ENCODE data around the gene FZD4. TPM values are rescaled to one million over a fixed set of nuclear protein-coding genes. Genes with fewer than 3 reads are reported as not detected.

Gene FZD4
- total RNA-seq, 1 experiment from 2014 or later: 7.7 TPM

DNA sequence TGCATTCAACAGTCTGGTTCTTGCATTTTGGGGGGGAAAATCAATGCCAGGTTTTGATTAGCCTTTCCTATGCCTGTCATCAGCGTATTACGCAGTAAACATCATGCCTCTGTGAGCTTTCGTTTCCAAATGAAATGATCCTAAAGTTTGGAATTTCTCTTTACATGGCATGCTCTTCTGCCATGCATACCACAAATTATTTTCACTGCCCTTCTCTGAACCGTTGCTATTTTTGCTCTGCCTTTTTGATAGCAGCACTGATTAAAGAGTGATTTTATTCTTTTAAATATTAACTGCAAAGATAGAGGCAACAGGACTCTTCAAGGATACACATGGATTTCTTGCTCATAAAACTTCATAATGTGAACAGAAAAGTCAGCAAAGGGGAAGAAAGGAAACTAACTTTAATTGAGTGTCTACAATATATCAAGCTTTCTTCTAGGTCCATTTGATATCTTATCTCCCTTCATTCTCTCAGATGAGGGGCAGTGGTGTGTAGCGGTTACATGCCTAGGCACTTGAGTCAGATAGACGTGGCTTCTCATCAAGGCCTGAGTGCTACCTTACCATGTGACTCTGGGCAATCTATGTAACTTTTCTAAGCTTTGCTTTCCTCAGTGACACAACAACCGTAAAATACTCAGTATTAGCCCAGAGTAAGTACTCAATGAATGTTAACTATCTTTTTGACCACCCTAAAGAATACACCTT, 25.0 kb upstream of the FZD4 start (continued):
- TF ChIP-seq, protein P1, sequence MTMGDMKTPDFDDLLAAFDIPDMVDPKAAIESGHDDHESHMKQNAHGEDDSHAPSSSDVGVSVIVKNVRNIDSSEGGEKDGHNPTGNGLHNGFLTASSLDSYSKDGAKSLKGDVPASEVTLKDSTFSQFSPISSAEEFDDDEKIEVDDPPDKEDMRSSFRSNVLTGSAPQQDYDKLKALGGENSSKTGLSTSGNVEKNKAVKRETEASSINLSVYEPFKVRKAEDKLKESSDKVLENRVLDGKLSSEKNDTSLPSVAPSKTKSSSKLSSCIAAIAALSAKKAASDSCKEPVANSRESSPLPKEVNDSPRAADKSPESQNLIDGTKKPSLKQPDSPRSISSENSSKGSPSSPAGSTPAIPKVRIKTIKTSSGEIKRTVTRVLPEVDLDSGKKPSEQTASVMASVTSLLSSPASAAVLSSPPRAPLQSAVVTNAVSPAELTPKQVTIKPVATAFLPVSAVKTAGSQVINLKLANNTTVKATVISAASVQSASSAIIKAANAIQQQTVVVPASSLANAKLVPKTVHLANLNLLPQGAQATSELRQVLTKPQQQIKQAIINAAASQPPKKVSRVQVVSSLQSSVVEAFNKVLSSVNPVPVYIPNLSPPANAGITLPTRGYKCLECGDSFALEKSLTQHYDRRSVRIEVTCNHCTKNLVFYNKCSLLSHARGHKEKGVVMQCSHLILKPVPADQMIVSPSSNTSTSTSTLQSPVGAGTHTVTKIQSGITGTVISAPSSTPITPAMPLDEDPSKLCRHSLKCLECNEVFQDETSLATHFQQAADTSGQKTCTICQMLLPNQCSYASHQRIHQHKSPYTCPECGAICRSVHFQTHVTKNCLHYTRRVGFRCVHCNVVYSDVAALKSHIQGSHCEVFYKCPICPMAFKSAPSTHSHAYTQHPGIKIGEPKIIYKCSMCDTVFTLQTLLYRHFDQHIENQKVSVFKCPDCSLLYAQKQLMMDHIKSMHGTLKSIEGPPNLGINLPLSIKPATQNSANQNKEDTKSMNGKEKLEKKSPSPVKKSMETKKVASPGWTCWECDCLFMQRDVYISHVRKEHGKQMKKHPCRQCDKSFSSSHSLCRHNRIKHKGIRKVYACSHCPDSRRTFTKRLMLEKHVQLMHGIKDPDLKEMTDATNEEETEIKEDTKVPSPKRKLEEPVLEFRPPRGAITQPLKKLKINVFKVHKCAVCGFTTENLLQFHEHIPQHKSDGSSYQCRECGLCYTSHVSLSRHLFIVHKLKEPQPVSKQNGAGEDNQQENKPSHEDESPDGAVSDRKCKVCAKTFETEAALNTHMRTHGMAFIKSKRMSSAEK (CRISPR knock-in tag; IDR thresholded peaks at IDR 0.05; ENCODE audit: borderline replicate concordance): no peak
- TF ChIP-seq CBFB (CRISPR knock-in tag; IDR thresholded peaks at IDR 0.05; ENCODE audit: low read depth) (no peak), EMX1 (CRISPR knock-in tag; IDR thresholded peaks at IDR 0.05) (no peak), ZNF281 (CRISPR knock-in tag; IDR thresholded peaks at IDR 0.05) (no peak), KAT7 (CRISPR knock-in tag; IDR thresholded peaks at IDR 0.05; ENCODE audit: borderline replicate concordance) (no peak), PRRX2 (CRISPR knock-in tag; IDR thresholded peaks at IDR 0.05) (no peak), IRF1 (CRISPR knock-in tag; IDR thresholded peaks at IDR 0.05) (no peak), ZBTB21 (CRISPR knock-in tag; IDR thresholded peaks at IDR 0.05; ENCODE audit: borderline replicate concordance) (no peak)
- TF ChIP-seq, protein P2, sequence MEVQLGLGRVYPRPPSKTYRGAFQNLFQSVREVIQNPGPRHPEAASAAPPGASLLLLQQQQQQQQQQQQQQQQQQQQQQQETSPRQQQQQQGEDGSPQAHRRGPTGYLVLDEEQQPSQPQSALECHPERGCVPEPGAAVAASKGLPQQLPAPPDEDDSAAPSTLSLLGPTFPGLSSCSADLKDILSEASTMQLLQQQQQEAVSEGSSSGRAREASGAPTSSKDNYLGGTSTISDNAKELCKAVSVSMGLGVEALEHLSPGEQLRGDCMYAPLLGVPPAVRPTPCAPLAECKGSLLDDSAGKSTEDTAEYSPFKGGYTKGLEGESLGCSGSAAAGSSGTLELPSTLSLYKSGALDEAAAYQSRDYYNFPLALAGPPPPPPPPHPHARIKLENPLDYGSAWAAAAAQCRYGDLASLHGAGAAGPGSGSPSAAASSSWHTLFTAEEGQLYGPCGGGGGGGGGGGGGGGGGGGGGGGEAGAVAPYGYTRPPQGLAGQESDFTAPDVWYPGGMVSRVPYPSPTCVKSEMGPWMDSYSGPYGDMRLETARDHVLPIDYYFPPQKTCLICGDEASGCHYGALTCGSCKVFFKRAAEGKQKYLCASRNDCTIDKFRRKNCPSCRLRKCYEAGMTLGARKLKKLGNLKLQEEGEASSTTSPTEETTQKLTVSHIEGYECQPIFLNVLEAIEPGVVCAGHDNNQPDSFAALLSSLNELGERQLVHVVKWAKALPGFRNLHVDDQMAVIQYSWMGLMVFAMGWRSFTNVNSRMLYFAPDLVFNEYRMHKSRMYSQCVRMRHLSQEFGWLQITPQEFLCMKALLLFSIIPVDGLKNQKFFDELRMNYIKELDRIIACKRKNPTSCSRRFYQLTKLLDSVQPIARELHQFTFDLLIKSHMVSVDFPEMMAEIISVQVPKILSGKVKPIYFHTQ (CRISPR knock-in tag; IDR thresholded peaks at IDR 0.05): no peak

- Mint-ChIP-seq H3K27ac (no peak overlapping the region), H3K36me3 (no peaks in the 10 kb centered on the region), H3K27me3 (ENCODE audit: low read depth) (no peaks in the 10 kb centered on the region), H3K4me3 (no peak overlapping the region), H3K9me3 (peaks cover 3% of the 10 kb centered on the region; the same call in 1 of the 2 replicates), H3K4me1 (no peaks in the 10 kb centered on the region)
- DNase-seq (ENCODE audit: low spot score) (no peak), ATAC-seq (0 out of 2 replicates have a peak, but pooled peaks have one; percentile 65)
- ChIA-PET CTCF (interaction anchor here (0.8 kb wide), 1 partner anchor 12 kb away, joined by 3 read pairs; no protein-coding TSS in a partner anchor), POLR2A (interaction anchor here (0.5 kb wide), 1 partner anchor 17 kb away, joined by 6 read pairs; no protein-coding TSS in a partner anchor)
- TF ChIP-seq, protein P3, sequence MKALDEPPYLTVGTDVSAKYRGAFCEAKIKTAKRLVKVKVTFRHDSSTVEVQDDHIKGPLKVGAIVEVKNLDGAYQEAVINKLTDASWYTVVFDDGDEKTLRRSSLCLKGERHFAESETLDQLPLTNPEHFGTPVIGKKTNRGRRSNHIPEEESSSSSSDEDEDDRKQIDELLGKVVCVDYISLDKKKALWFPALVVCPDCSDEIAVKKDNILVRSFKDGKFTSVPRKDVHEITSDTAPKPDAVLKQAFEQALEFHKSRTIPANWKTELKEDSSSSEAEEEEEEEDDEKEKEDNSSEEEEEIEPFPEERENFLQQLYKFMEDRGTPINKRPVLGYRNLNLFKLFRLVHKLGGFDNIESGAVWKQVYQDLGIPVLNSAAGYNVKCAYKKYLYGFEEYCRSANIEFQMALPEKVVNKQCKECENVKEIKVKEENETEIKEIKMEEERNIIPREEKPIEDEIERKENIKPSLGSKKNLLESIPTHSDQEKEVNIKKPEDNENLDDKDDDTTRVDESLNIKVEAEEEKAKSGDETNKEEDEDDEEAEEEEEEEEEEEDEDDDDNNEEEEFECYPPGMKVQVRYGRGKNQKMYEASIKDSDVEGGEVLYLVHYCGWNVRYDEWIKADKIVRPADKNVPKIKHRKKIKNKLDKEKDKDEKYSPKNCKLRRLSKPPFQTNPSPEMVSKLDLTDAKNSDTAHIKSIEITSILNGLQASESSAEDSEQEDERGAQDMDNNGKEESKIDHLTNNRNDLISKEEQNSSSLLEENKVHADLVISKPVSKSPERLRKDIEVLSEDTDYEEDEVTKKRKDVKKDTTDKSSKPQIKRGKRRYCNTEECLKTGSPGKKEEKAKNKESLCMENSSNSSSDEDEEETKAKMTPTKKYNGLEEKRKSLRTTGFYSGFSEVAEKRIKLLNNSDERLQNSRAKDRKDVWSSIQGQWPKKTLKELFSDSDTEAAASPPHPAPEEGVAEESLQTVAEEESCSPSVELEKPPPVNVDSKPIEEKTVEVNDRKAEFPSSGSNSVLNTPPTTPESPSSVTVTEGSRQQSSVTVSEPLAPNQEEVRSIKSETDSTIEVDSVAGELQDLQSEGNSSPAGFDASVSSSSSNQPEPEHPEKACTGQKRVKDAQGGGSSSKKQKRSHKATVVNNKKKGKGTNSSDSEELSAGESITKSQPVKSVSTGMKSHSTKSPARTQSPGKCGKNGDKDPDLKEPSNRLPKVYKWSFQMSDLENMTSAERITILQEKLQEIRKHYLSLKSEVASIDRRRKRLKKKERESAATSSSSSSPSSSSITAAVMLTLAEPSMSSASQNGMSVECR (CRISPR knock-in tag; IDR thresholded peaks at IDR 0.05; ENCODE audit: borderline replicate concordance): no peak
- TF ChIP-seq SOX15 (CRISPR knock-in tag; IDR thresholded peaks at IDR 0.05): no peak
- TF ChIP-seq, protein P1 (CRISPR knock-in tag; IDR thresholded peaks at IDR 0.05; ENCODE audit: borderline replicate concordance): no peak
Observed at GRCh38 chr11:86978756-86979608, 23.8 kb upstream of the FZD4 start.
